ENCODE measurements around the gene HNRNPF. TPM values are rescaled to one million over a fixed set of nuclear protein-coding genes. Genes with fewer than 3 reads are reported as not detected.
A peak's percentile ranks its signal among the peaks of the same experiment; 100 is the strongest.

HNRNPF gene
- total RNA-seq, 1 donor from 2014 or later = 268 TPM

DNA sequence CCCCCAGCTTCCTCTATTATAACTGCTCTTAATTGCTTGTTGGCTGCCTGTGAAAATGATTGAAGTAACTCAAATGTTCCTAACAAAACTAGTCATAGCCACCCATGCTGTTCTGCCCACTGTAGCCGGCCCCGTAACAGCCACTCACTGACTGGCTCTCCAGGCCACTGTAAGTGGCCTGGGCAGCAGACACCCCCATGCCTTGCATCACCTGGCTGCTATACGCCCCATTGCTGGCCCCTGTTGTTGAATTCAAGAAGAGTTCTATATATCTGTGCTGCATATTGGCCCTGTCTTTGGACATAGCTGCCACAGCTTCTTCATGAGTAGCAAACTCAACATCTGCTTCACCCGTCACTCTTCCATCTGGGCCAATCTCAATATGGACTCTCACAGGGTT, 22.4 kb downstream of the HNRNPF start:
- H3K36me3 ChIP-seq (ENCODE audit: control insufficient read depth, insufficient read depth, low read length) = peaks cover 4% of the 10 kb centered on the region
- H3K4me3 ChIP-seq (ENCODE audit: low read depth, low read length) = no peak overlapping the region
- DNase-seq (ENCODE audit: low read depth) = no peak
- no peaks in the 10 kb centered on the region for H3K27me3 ChIP-seq (ENCODE audit: control insufficient read depth, insufficient read depth, low read length)
- TF ChIP-seq, protein P1, sequence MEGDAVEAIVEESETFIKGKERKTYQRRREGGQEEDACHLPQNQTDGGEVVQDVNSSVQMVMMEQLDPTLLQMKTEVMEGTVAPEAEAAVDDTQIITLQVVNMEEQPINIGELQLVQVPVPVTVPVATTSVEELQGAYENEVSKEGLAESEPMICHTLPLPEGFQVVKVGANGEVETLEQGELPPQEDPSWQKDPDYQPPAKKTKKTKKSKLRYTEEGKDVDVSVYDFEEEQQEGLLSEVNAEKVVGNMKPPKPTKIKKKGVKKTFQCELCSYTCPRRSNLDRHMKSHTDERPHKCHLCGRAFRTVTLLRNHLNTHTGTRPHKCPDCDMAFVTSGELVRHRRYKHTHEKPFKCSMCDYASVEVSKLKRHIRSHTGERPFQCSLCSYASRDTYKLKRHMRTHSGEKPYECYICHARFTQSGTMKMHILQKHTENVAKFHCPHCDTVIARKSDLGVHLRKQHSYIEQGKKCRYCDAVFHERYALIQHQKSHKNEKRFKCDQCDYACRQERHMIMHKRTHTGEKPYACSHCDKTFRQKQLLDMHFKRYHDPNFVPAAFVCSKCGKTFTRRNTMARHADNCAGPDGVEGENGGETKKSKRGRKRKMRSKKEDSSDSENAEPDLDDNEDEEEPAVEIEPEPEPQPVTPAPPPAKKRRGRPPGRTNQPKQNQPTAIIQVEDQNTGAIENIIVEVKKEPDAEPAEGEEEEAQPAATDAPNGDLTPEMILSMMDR (IDR thresholded peaks at IDR 0.05; ENCODE audit: insufficient read depth, low read length, poor library complexity, severe bottlenecking) = no peak

- DNase-seq (ENCODE audit: low read depth) = no peak
- H3K4me3 ChIP-seq (ENCODE audit: low read depth, low read length) = no peak overlapping the region
- TF ChIP-seq, protein P1 (IDR thresholded peaks at IDR 0.05; ENCODE audit: insufficient read depth, low read length, poor library complexity, severe bottlenecking) = no peak
- peaks cover 4% of the 10 kb centered on the region for H3K36me3 ChIP-seq (ENCODE audit: control insufficient read depth, insufficient read depth, low read length)
- no peaks in the 10 kb centered on the region for H3K27me3 ChIP-seq (ENCODE audit: control insufficient read depth, insufficient read depth, low read length)
Measured at GRCh38 chr10:43385412-43386004, 23.5 kb downstream of the HNRNPF start.

GRCh38 chr10:43384252-43385221, 24.4 kb downstream of the HNRNPF start:
- Histone ChIP-seq H3K4me3 (ENCODE audit: low read depth, low read length) (no peak overlapping the region), H3K27me3 (ENCODE audit: control insufficient read depth, insufficient read depth, low read length) (no peaks in the 10 kb centered on the region), H3K36me3 (ENCODE audit: control insufficient read depth, insufficient read depth, low read length) (peaks cover 1% of the 10 kb centered on the region)
- DNase-seq (ENCODE audit: low read depth) = no peak
- TF ChIP-seq, protein P1 (IDR thresholded peaks at IDR 0.05; ENCODE audit: insufficient read depth, low read length, poor library complexity, severe bottlenecking) = no peak

DNA sequence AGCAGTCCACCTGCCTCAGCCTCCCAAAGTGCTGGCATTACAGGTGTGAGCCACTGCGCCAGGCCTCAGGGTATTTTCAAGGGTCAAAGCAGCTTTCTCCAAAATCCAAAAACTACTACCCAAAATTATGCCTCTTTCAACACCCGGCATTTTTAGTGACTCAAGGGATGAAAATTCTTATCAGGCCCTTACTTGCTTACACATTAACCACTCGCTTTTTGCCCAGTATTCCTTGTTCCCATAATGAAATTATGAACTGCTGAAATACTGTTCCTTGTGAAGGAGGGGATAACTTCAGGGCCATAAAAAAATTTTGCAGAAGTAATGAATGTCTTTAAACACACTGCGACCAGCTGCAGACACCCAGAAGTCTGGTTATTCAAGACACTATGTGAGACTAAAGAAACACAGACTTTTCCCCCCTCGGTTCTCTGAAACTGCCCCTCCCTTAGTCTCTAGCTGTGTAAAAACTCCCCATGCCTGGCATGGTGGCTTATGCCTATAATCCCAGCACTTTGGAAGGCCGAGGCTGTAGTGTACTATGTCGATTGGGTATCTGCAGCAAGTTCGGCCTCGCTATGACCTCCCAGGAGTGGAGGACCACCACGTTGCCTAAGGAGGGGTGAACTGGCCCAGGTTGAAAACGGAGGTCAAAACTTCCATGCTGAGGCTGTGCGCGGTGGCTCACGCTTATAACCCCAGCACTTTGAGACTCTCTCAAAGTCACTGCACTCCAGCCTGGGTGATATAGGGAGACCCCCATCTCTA, 25.6 kb downstream of the HNRNPF start:
- Histone ChIP-seq H3K36me3 (ENCODE audit: control insufficient read depth, insufficient read depth, low read length) (no peaks in the 10 kb centered on the region), H3K4me3 (ENCODE audit: low read depth, low read length) (no peak overlapping the region), H3K27me3 (ENCODE audit: control insufficient read depth, insufficient read depth, low read length) (no peaks in the 10 kb centered on the region)
- DNase-seq (ENCODE audit: low read depth) = no peak
- TF ChIP-seq, protein P1 (IDR thresholded peaks at IDR 0.05; ENCODE audit: insufficient read depth, low read length, poor library complexity, severe bottlenecking) = no peak

GRCh38 chr10:43380610-43381222, 28.3 kb downstream of the HNRNPF start:
- TF ChIP-seq, protein P1 (IDR thresholded peaks at IDR 0.05; ENCODE audit: insufficient read depth, low read length, poor library complexity, severe bottlenecking) = peak; percentile 6
- no peak for DNase-seq (ENCODE audit: low read depth)

More at GRCh38 chr10:43380610-43381222, 28.3 kb downstream of the HNRNPF start:
- Histone ChIP-seq H3K27me3 (ENCODE audit: control insufficient read depth, insufficient read depth, low read length) (no peaks in the 10 kb centered on the region), H3K36me3 (ENCODE audit: control insufficient read depth, insufficient read depth, low read length) (no peaks in the 10 kb centered on the region), H3K4me3 (ENCODE audit: low read depth, low read length) (no peak overlapping the region)

All from kidney epithelial cell (primary cell).